Neural cell (in vitro differentiated cells): ENCODE measurements around the gene CDK6.

Source experiments
- CTCF ChIP-seq: fragments of 450-650 bp; IDR thresholded peaks from 2 replicates; pipeline ENCODE4 v1.5.1; 2014; ENCODE audit warnings: antibody characterized with exemption, mild to moderate bottlenecking, moderate library complexity; ENCODE audit not compliant: poor library complexity, severe bottlenecking
- EP300 ChIP-seq: fragments of 450-650 bp; conservative IDR thresholded peaks from 2 replicates; pipeline ENCODE4 v1.6.1; 2014; ENCODE audit warnings: antibody characterized with exemption, mild to moderate bottlenecking, moderate library complexity; ENCODE audit not compliant: poor library complexity, severe bottlenecking
- RAD21 ChIP-seq: fragments of 450-650 bp; conservative IDR thresholded peaks from 2 replicates; pipeline ENCODE4 v1.6.1; 2014; ENCODE audit warnings: antibody characterized with exemption, mild to moderate bottlenecking, moderate library complexity
- REST ChIP-seq: IDR thresholded peaks from 2 replicates; pipeline ENCODE4 v1.6.1; 2012; ENCODE audit warnings: borderline replicate concordance
- TAF1 ChIP-seq: IDR thresholded peaks from 2 replicates; pipeline ENCODE4 v1.6.1; 2012; ENCODE audit warnings: low read depth

- TF ChIP-seq CTCF, result no peak
- TF ChIP-seq TAF1, result no peak
- no peak for TF ChIP-seq EP300
- no peak for TF ChIP-seq RAD21
- no peak for TF ChIP-seq REST
Measured at GRCh38 chr7:92717993-92718716, 118.2 kb downstream of the CDK6 start.
